ENCODE results near the gene SCAMP3.
"Not testable (repeated sequence)": the region's sequence is repeated elsewhere in the genome, so short reads cannot be mapped to it uniquely, and the experiment has no call there.

DNA sequence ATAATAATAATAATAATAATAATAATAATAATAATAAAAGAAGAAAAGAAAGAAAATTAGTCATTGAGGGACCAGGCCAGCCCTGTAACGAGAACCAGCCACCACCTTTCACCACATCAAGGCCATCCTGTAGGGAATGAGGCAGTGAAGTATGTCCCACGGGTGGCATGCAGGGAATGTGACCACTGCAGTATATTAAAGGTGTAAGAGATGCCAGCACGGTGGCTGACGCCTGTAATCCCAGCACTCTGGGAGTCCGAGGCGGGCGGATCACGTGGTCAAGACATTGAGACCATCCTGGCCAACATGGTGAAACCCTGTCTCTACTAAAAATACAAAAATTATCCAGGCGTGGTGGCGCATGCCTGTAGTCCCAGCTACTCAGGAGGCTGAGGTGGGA lies 28.8 kb upstream of the SCAMP3 start:
- not testable (repeated sequence) for TF ChIP-seq EZH2 (IDR thresholded peaks at IDR 0.05; ENCODE audit: insufficient read depth, poor library complexity, severe bottlenecking); EZH2phosphoT487 (IDR thresholded peaks at IDR 0.05; ENCODE audit: insufficient read depth, low read depth)
